Panc1 (cell line): ENCODE results near the gene RIC8B. TPM values are rescaled to one million over a fixed set of nuclear protein-coding genes. Genes with fewer than 3 reads are reported as not detected.

Source experiments
- ATAC-seq: fragments of 200-7000 bp; cut with Tn5 transposase; 2 replicates; pipeline ENCODE4 v1.9.1; 2020; ENCODE audit warnings: mild to moderate bottlenecking, moderate library complexity
- BruUV-seq: library from RNA; stranded (reverse); fragments of 400-500 nt; replicated peaks from 2 replicates; lab custom pipeline; 2021; lab: Mats Ljungman, UMichigan
- CTCF ChIA-PET: fragments of 300-600 bp; sonication (Branson Sonifier 250); formaldehyde crosslinking; loops from one replicate; lab custom pipeline; 2022; ENCODE audit warnings: antibody characterized with exemption; lab: Charles Lee
- POLR2A ChIA-PET: fragments of 300-600 bp; sonication (Branson Sonifier 250); formaldehyde crosslinking; loops from one replicate; lab custom pipeline; 2022; ENCODE audit warnings: antibody characterized with exemption; lab: Charles Lee
- DNase-seq: peaks from one replicate; pipeline ENCODE4 v3.0.0-alpha.2; 2010; ENCODE audit warnings: low read depth, low spot score
- H3K27ac ChIP-seq: 2 replicates; pipeline ENCODE4 v1.5.1; 2011; ENCODE audit warnings: mild to moderate bottlenecking, low read length, inconsistent platforms
- H3K27me3 ChIP-seq: fragments of 200-500 bp; sonication (Bioruptor generic); 2 replicates; pipeline ENCODE4 v1.6.0; 2014; ENCODE audit warnings: low read length, inconsistent platforms; ENCODE audit not compliant: control insufficient read depth, insufficient read depth
- H3K36me3 ChIP-seq: fragments of 200-500 bp; sonication (Bioruptor generic); 2 replicates; pipeline ENCODE4 v1.5.1; 2014; ENCODE audit warnings: inconsistent platforms, mild to moderate bottlenecking, low read length, moderate library complexity; ENCODE audit not compliant: control insufficient read depth, insufficient read depth
- H3K4me1 ChIP-seq: 2 replicates; pipeline ENCODE4 v1.5.1; 2011; ENCODE audit warnings: inconsistent platforms, mild to moderate bottlenecking, low read length, moderate library complexity; ENCODE audit not compliant: control insufficient read depth, insufficient read depth
- H3K4me3 ChIP-seq, 2 experiments: 2 replicates each; pipeline ENCODE4 v1.5.1; 2011 to 2012; ENCODE audit warnings: low read depth in 2 of 2, low read length in 2 of 2, mild to moderate bottlenecking in 2 of 2, inconsistent platforms in 1 of 2, moderate library complexity in 1 of 2
- H3K9me3 ChIP-seq: fragments of 200-500 bp; sonication (Bioruptor generic); 2 replicates; pipeline ENCODE4 v1.5.1; 2014; ENCODE audit warnings: low read depth, mild to moderate bottlenecking, inconsistent platforms, low read length, moderate library complexity; ENCODE audit not compliant: control insufficient read depth, insufficient read depth
- CTCF ChIP-seq: fragments of 450-650 bp; IDR thresholded peaks from 2 replicates; pipeline ENCODE4 v1.5.1; 2017; ENCODE audit warnings: mild to moderate bottlenecking
- POLR2AphosphoS5 ChIP-seq: IDR thresholded peaks from 2 replicates; pipeline ENCODE4 v1.6.1; 2012; ENCODE audit warnings: mild to moderate bottlenecking, low read depth, low read length, moderate library complexity
- REST ChIP-seq, 2 experiments: IDR thresholded peaks; 2 replicates each; pipeline ENCODE4 v1.6.1; 2011 to 2012; ENCODE audit warnings: low read depth in 2 of 2, control low read depth in 1 of 2, low read length in 1 of 2, mild to moderate bottlenecking in 1 of 2, moderate library complexity in 1 of 2; ENCODE audit not compliant: insufficient read depth in 1 of 2
- SIN3A ChIP-seq: IDR thresholded peaks from 2 replicates; pipeline ENCODE4 v1.6.1; 2012; ENCODE audit warnings: low read depth, mild to moderate bottlenecking, low read length, moderate library complexity, borderline replicate concordance; ENCODE audit not compliant: insufficient read depth
- TCF7L2 ChIP-seq: IDR thresholded peaks from 2 replicates; pipeline ENCODE4 v1.6.1; 2011; ENCODE audit warnings: mild to moderate bottlenecking, low read depth, low read length, inconsistent platforms
- in situ Hi-C: cut with HindIII; loops from 2 replicates; pipeline ENCODE4 v1.10.0; 2016; ENCODE audit warnings: low sequenced_read_pairs, low pct_unique_long_range_greater_than_20kb
- intact Hi-C: fragments of 100-400 bp; cut with micrococcal nuclease; formaldehyde crosslinking; loops from one replicate; pipeline ENCODE4 v1.10.0; 2022; ENCODE audit not compliant: unreplicated experiment
- total RNA-seq: library from RNA; stranded (reverse); gene quantifications from one replicate; pipeline ENCODE4 v1.2.1, GENCODE V29; 2021; ENCODE audit not compliant: unreplicated experiment

The RIC8B gene
- total RNA-seq, 1 experiment from 2014 or later, result 16.1 TPM

GRCh38 chr12:106908561-106908960 is 134.1 kb downstream of the RIC8B start:
- in situ Hi-C loops, result no loop called here
- ATAC-seq, result no peak
- DNase-seq, result no peak

GRCh38 chr12:106910202-106910601 is 135.7 kb downstream of the RIC8B start:
- in situ Hi-C loops, result no loop called here
- ChIA-PET CTCF (no interaction called here), POLR2A (interaction anchor here (0.6 kb wide), 1 partner anchor 43 kb away, joined by 9 read pairs; no protein-coding TSS in a partner anchor)
- Histone ChIP-seq H3K4me3 (no peak overlapping the region), H3K4me1 (no peaks in the 10 kb centered on the region), H3K27me3 (no peaks in the 10 kb centered on the region), H3K36me3 (no peaks in the 10 kb centered on the region), H3K9me3 (no peaks in the 10 kb centered on the region), H3K27ac (no peak overlapping the region)
- TF ChIP-seq TCF7L2, result no peak
- TF ChIP-seq CTCF, result no peak
- no peak for TF ChIP-seq SIN3A
- TF ChIP-seq POLR2AphosphoS5, result no peak
- DNase-seq (no peak), ATAC-seq (no peak)
- BruUV-seq, result no TSS peak
- intact Hi-C loops, result loop anchor here (10.0 kb wide), 1 partner anchor 555 kb away; the partner anchor contains the start of gene POLR3B

More at GRCh38 chr12:106908561-106908960, 134.1 kb downstream of the RIC8B start:
- no peaks in the 10 kb centered on the region for H3K4me1 ChIP-seq
- ChIA-PET POLR2A (no interaction called here), CTCF (no interaction called here)
- TF ChIP-seq POLR2AphosphoS5 (no peak), SIN3A (no peak), REST (IDR thresholded peaks at IDR 0.05; ENCODE audit: insufficient read depth in 1 of 2, low read depth in 2 of 2, low read length in 1 of 2) (no peak), TCF7L2 (no peak), CTCF (no peak)
- no peak overlapping the region for H3K4me3 ChIP-seq
- peaks cover 7% of the 10 kb centered on the region; the same call in 1 of the 2 replicates for H3K27me3 ChIP-seq
- H3K27ac ChIP-seq, result no peak overlapping the region
- intact Hi-C loops, result no loop called here
- H3K9me3 ChIP-seq, result no peaks in the 10 kb centered on the region
- H3K36me3 ChIP-seq, result no peaks in the 10 kb centered on the region
- BruUV-seq, result no TSS peak
